Astrocyte (in vitro differentiated cells and primary cell): Measurements from ENCODE around the gene YWHAE.
"Not testable (repeated sequence)": the region's sequence is repeated elsewhere in the genome, so short reads cannot be mapped to it uniquely, and the experiment has no call there.

Source experiments
- CTCF ChIP-seq: IDR thresholded peaks from 2 replicates; pipeline ENCODE4 v1.5.1; 2011; ENCODE audit warnings: low read depth, mild to moderate bottlenecking, inconsistent platforms, low read length, moderate library complexity; ENCODE audit not compliant: insufficient read depth
- EZH2 ChIP-seq: IDR thresholded peaks from 2 replicates; pipeline ENCODE4 v1.6.1; 2012; ENCODE audit warnings: mild to moderate bottlenecking, low read length, inconsistent platforms; ENCODE audit not compliant: insufficient read depth

GRCh38 chr17:1352530-1352929 lies 47.5 kb downstream of the YWHAE start:
- not testable (repeated sequence) for TF ChIP-seq CTCF, EZH2
